Activated T-cell treated with anti-CD3 and anti-CD28 coated beads, Interleukin-2, amount 50 U/mL, for 48 hours (primary cell): Measurements from ENCODE around the gene CLEC2A.
A peak's percentile ranks its signal among the peaks of the same experiment; 100 is the strongest.
"Not testable (repeated sequence)": the region's sequence is repeated elsewhere in the genome, so short reads cannot be mapped to it uniquely, and the experiment has no call there.

Source experiments
- DNase-seq, 2 experiments: peaks; one replicate each; pipeline ENCODE4 v3.0.0-alpha.2; 2020

CLEC2A gene

GRCh38 chr12:9880532-9881078 lies 51.6 kb downstream of the CLEC2A start:
- no peak for DNase-seq

GRCh38 chr12:9876120-9876519 lies 56.0 kb downstream of the CLEC2A start:
- DNase-seq, result not testable (repeated sequence)

DNA sequence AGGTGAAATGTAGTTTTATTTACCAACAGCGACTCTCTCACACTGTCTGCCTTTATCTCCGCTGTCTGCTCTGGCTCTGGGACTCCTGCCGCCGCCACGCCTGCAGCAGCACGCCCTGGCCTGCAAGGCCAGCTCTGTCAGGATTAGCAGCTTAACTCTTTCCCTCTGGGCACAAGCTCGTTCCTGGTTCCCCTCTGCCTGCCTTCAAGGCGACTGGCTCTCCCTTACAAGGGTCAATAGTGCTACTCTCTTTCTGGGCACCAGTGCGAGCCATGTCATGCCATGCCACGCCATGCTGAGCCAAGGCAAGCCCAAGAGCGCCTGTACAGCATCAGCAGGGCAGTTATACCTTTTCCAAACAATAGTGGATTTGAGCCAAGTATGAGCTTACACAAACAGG lies 59.4 kb downstream of the CLEC2A start:
- DNase-seq, result no peak

DNA sequence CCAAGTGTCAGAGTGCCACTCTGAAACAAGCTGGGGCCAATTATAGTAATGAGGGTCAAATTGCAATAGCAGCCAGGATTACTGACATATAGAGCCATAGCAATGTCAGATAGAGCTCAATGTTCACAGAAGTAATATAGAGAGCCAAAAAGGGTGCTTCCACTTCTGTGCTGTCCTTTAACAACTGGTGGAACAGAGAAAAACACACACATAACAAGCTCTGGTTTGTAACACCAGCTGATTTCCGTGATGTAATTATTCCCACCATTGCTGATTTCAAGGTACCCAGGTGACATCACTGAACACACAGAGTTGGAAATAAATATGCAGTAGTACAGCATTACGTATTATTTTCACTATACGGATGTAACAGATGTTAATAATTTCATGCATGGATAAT lies 60.0 kb downstream of the CLEC2A start:
- no peak for DNase-seq

GRCh38 chr12:9870286-9870866 lies 61.8 kb downstream of the CLEC2A start:
- DNase-seq, result no peak

DNA sequence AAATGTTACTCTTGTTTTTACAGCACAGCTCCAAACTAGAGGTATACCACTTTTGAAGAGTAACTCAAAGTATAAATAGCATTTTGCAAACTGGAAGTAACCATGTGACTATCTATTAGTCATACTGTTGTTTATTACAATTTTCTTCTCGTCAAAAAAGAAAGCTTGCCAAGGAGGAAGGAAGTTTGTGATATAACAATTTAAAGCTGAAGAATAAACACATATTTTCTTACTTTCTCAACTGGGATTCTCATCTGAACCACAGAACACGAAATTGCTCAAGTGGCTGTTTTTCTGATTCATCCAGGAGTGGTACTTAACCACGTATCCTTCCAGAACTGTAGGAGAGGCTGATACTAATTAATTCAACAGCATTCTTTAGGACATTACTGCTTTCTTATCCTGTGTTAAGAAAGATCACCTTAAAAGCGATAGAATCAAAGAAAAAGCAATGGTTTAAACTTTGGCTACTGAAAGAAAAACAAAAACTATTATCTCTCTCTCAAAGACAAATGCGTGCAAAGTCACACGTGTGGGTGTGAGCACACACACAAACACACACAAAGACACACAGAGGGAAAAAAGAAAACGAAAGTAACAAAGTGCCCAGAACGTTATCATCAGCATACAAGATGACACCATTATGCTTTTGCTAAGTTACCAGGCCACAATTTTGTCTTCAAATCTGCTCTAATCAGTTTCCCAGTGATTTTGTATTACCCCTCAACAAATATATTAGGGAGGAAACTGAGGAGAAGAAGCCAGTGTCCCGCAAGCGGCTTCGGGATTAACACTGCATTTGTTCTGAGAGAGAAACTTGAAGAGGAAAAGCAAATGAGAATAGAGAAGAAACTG lies 62.6 kb downstream of the CLEC2A start, which contains the start of gene CLEC2B:
Gene CLEC2B (minus strand): TSS at position 48 of the 855 bp plus-strand sequence.
- DNase-seq, result peak in 1 of 2 experiments; percentile 25

- DNase-seq, result no peak
Observed at GRCh38 chr12:9868951-9869306, 63.2 kb downstream of the CLEC2A start.

DNA sequence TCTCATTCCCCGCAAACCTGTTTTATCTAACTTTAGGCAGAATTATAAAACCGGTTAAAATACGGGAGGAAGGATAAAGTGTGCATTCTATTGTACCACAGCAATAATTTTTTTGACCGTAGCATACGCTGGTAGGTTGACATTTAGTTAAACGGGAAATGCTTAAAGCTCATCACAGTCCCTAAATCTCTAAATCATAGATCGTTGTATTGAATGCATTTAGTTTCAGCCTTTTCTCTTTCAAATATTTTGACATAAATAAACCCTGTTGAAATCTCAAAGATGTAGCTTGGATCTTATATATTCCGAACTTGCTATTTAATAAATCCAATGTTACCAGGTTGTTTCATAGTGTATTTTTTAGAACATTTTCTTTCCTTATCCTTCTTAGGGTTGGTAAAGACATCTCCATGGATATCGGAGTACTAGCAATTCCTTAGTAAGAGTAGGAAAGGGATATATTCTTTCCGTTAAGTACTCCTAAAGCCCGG lies 63.8 kb downstream of the CLEC2A start:
- no peak for DNase-seq

DNA sequence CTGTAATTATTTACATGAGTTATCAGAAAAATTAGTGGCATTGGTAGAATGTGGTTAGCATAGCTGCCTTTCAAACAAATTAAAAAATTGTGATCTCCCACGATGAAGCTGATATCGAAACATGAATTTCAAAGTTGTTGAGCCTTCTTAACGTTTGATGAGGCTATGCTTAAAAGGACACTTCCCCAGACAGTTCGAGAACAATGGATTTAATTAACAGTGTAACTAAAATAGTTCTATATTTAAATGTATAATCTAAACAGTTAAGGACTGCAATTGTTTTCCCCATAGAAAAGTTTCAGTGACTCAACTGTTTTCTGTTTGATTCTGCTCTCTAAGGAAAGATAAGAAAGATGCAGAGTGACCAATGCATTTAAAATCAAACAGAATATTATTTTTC lies 64.6 kb downstream of the CLEC2A start:
- DNase-seq, result no peak

DNA sequence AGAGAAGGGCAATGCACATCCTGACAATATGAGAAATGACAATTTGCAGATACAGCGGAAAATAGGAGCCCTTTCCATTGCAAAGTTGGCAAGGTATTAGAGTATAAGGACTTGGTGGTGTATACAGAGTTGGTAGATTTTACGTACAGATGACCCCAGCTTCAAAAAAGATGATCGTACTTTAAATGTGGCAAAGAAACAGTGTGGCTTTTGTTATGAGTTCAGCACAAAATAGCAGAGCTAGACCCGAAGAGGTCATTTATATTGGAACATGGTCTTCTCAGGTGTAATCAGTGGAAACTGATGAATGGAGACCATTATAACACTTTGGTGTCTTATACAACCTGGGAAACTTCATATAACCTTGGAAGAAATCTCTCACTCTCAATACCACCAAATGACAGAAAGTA lies 65.3 kb downstream of the CLEC2A start:
- no peak for DNase-seq

- peak; percentile 27 to 28 for DNase-seq
Observed at GRCh38 chr12:9864913-9865675, 67.1 kb downstream of the CLEC2A start.
